Measurements from ENCODE around the gene LPIN2.

DNA sequence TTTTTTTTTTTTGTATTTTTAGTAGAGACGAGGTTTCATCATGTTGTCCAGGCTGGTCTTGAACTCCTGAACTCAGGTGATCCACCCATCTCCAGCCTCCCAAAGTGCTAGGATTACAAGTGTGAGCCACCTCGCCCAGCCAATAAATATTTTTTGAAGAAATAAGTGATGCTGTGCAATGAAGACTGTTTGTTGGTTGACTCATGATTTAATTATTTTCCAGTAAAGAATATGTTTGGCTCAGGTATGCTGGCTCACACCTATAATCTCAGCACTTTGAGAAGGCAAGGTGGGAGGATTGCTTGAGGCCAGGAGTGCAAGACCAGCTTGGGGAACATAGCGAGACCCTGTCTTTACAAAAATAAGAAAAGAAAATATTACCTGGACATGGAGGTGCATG, 41.8 kb upstream of the LPIN2 start:
- no peak for TF ChIP-seq POLR2A (IDR thresholded peaks at IDR 0.05)
- TF ChIP-seq CTCF (IDR thresholded peaks at IDR 0.05), result no peak

Data from uterus (tissue), 2 donors.